Measurements from ENCODE around the gene AKTIP. TPM values are rescaled to one million over a fixed set of nuclear protein-coding genes. Genes with fewer than 3 reads are reported as not detected.

The AKTIP gene
- total RNA-seq, 2 experiments from 2014 or later = 24.4 to 24.7 TPM

- intact Hi-C loops (cut with micrococcal nuclease) = loop anchor here (1.0 to 5.0 kb wide), 2 partner anchors 11 to 46 kb away; partner anchors contain the start of gene AKTIP
- TF ChIP-seq, protein P1, sequence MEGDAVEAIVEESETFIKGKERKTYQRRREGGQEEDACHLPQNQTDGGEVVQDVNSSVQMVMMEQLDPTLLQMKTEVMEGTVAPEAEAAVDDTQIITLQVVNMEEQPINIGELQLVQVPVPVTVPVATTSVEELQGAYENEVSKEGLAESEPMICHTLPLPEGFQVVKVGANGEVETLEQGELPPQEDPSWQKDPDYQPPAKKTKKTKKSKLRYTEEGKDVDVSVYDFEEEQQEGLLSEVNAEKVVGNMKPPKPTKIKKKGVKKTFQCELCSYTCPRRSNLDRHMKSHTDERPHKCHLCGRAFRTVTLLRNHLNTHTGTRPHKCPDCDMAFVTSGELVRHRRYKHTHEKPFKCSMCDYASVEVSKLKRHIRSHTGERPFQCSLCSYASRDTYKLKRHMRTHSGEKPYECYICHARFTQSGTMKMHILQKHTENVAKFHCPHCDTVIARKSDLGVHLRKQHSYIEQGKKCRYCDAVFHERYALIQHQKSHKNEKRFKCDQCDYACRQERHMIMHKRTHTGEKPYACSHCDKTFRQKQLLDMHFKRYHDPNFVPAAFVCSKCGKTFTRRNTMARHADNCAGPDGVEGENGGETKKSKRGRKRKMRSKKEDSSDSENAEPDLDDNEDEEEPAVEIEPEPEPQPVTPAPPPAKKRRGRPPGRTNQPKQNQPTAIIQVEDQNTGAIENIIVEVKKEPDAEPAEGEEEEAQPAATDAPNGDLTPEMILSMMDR (IDR thresholded peaks at IDR 0.05) = no peak
- ATAC-seq (peak; percentile 48), DNase-seq (peak; percentile 42)
- ChIA-PET CTCF (interaction anchor here (0.5 to 1.7 kb wide), 10 partner anchors 11 to 401 kb away, joined by 3 to 6 read pairs (median 4); partner anchors contain the start of gene CHD9), POLR2A (interaction anchor here (0.8 to 3.4 kb wide), 5 partner anchors 11 to 33 kb away, joined by 3 to 23 read pairs (median 4); no protein-coding TSS in a partner anchor)
- Mint-ChIP-seq H3K27ac (peak overlapping the region; percentile 93), H3K4me1 (ENCODE audit: low read depth) (peaks cover 82% of the 10 kb centered on the region), H3K27me3 (no peaks in the 10 kb centered on the region), H3K4me3 (peak overlapping the region; percentile 68), H3K36me3 (ENCODE audit: low read depth) (peaks cover 66% of the 10 kb centered on the region), H3K9me3 (no peaks in the 10 kb centered on the region)
These were observed 46.4 kb downstream of the AKTIP start for GRCh38 chr16:53456625-53457024.

DNA sequence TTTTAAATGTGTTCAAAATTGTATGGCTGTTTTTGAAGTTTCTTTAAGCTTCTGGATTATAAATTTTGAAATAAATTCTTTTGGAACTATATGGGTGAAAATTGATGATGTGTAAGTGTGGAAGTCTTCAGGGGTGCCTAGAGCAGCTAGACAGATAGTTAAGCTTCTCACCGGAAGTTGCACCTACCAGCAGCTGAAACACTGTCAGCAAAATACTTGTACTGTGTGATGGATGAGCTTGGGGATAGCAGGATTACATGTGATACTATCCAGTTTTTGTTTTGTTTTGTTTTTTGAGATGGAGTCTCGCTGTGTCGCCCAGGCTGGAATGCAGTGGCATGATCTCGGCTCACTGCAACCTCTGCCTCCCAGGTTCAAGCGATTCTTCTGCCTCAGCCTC lies 49.1 kb downstream of the AKTIP start:
- Mint-ChIP-seq H3K36me3 (ENCODE audit: low read depth) (peaks cover 52% of the 10 kb centered on the region), H3K4me1 (ENCODE audit: low read depth) (peaks cover 80% of the 10 kb centered on the region), H3K9me3 (no peaks in the 10 kb centered on the region), H3K4me3 (peak overlapping the region; percentile 35), H3K27me3 (no peaks in the 10 kb centered on the region), H3K27ac (peak overlapping the region; percentile 87)
- ChIA-PET CTCF (interaction anchor here (0.6 to 1.2 kb wide), 3 partner anchors 45 to 56 kb away, joined by 3 to 6 read pairs (median 3); no protein-coding TSS in a partner anchor), POLR2A (interaction anchor here (1.1 kb wide), 1 partner anchor 9 kb away, joined by 5 read pairs; no protein-coding TSS in a partner anchor)
- TF ChIP-seq, protein P1 (IDR thresholded peaks at IDR 0.05) = no peak
- no peak for DNase-seq
- intact Hi-C loops (cut with micrococcal nuclease) = no loop called here
- ATAC-seq = no peak

DNA sequence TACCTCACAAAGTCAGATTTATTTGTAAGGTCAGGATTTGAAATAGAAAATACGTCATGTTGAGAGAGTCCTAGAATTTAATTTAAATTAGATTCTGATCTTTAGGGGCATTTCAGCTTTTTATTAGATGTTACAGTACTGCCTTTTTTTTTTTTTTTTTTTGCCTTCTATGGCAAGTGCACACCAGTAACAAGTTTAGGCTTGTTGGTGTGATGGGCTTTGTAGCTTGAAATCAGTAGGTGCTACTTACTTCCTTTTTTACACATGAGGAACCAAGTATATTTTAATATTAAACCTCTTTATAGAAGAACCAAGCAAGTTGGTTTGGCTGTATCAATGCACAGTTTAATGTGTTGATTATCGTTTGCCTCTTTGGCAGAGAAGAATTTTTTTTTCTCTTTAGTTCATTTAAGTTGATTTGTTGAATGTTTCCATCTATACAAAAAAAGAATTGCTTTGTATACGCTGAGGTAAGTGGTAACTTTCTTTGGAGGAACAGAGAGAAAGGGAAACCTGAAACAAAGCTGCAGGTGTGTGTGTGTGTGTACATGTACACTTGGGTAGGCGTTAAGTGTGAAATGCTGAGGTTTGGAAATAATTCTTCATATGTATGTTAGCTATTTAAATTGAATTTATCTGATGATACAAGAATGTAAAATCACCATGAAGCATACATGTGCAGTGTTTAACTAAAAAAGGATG lies 53.0 kb downstream of the AKTIP start:
- ATAC-seq (peak; percentile 66), DNase-seq (peak; percentile 43)
- Mint-ChIP-seq H3K36me3 (ENCODE audit: low read depth) (peaks cover 47% of the 10 kb centered on the region), H3K27ac (peak overlapping the region; percentile 77), H3K27me3 (no peaks in the 10 kb centered on the region), H3K9me3 (no peaks in the 10 kb centered on the region), H3K4me3 (peak overlapping the region; percentile 43), H3K4me1 (ENCODE audit: low read depth) (peaks cover 67% of the 10 kb centered on the region)
- TF ChIP-seq, protein P1 (IDR thresholded peaks at IDR 0.05) = no peak
- intact Hi-C loops (cut with micrococcal nuclease) = no loop called here
- ChIA-PET POLR2A (interaction anchor here (0.6 to 1.1 kb wide), 3 partner anchors 13 to 54 kb away, joined by 3 to 4 read pairs (median 4); partner anchors contain the start of gene RBL2), CTCF (interaction anchor here (1.3 to 1.6 kb wide), 3 partner anchors 13 to 53 kb away, joined by 3 to 6 read pairs (median 5); partner anchors contain the start of gene AKTIP)

GRCh38 chr16:53446090-53446489 lies 56.9 kb downstream of the AKTIP start:
- ChIA-PET POLR2A (interaction anchor here (0.7 to 4.5 kb wide), 4 partner anchors 10 to 57 kb away, joined by 7 to 26 read pairs (median 16); partner anchors contain the start of genes AKTIP and RBL2), CTCF (interaction anchor here (0.6 to 5.4 kb wide), 6 partner anchors 9 to 53 kb away, joined by 3 to 29 read pairs (median 4); partner anchors contain the start of gene RBL2)
- Mint-ChIP-seq H3K27ac (peak overlapping the region; percentile 77), H3K9me3 (no peaks in the 10 kb centered on the region), H3K4me1 (ENCODE audit: low read depth) (peaks cover 46% of the 10 kb centered on the region), H3K36me3 (ENCODE audit: low read depth) (peaks cover 48% of the 10 kb centered on the region), H3K4me3 (no peak overlapping the region), H3K27me3 (no peaks in the 10 kb centered on the region)
- DNase-seq (no peak), ATAC-seq (peak; percentile 28)
- TF ChIP-seq, protein P1 (IDR thresholded peaks at IDR 0.05) = no peak
- intact Hi-C loops (cut with micrococcal nuclease) = no loop called here
